Peyer's patch (tissue), 4 donors: ENCODE results near the gene PAEP. TPM values are rescaled to one million over a fixed set of nuclear protein-coding genes. Genes with fewer than 3 reads are reported as not detected.

Experiments
- DNase-seq, 3 donors: peaks; one replicate each; pipeline ENCODE4 v3.0.0-alpha.2; 2017 to 2019
- H3K27ac ChIP-seq, 4 donors: fragments of 200-600 bp; sonication (generic); one replicate each; pipeline ENCODE4 v1.5.1; 2016 to 2019
- H3K27me3 ChIP-seq, 2 donors: fragments of 200-600 bp; sonication (generic); one replicate each; pipeline ENCODE4 v1.5.1; 2019
- H3K36me3 ChIP-seq, 3 donors: fragments of 200-600 bp; sonication (generic); one replicate each; pipeline ENCODE4 v1.5.1; 2016 to 2019
- H3K4me1 ChIP-seq, 4 donors: fragments of 200-600 bp; sonication (generic); one replicate each; pipeline ENCODE4 v1.5.1; 2016 to 2019
- H3K4me3 ChIP-seq, 4 donors: fragments of 200-600 bp; sonication (generic); 1 replicate in 3 of 4; 2 replicates in 1 of 4; pipeline ENCODE4 v1.5.1; 2016 to 2019; ENCODE audit warnings: mild to moderate bottlenecking in 1 of 4
- H3K9me3 ChIP-seq, 4 donors: fragments of 200-600 bp; sonication (generic); one replicate each; pipeline ENCODE4 v1.5.1; 2016 to 2019; ENCODE audit warnings: mild to moderate bottlenecking in 1 of 4
- POLR2A ChIP-seq, 2 donors: fragments of 450-650 bp; IDR thresholded peaks; one replicate each; pipeline ENCODE4 v1.5.1; 2017; ENCODE audit warnings: antibody characterized with exemption in 2 of 2, mild to moderate bottlenecking in 2 of 2, moderate library complexity in 2 of 2
- total RNA-seq, 4 donors: library from RNA; depleted of rRNA; stranded (reverse); fragments of >200 nt; gene quantifications; one replicate each; pipeline ENCODE4 v1.1.0, GENCODE V29; 2016
- TF ChIP-seq, protein P1 (sequence below), 6 experiments: fragments of 450-650 bp in 4 of 6; fragments of 200-600 bp in 2 of 6; sonication (generic) in 1 of 6; IDR thresholded peaks; one replicate each; pipeline ENCODE4 v1.5.1; 2017 to 2019; ENCODE audit warnings: antibody characterized with exemption in 6 of 6, mild to moderate bottlenecking in 3 of 6, moderate library complexity in 1 of 6

Gene PAEP
- total RNA-seq, 4 donors from 2014 or later = not detected

DNA sequence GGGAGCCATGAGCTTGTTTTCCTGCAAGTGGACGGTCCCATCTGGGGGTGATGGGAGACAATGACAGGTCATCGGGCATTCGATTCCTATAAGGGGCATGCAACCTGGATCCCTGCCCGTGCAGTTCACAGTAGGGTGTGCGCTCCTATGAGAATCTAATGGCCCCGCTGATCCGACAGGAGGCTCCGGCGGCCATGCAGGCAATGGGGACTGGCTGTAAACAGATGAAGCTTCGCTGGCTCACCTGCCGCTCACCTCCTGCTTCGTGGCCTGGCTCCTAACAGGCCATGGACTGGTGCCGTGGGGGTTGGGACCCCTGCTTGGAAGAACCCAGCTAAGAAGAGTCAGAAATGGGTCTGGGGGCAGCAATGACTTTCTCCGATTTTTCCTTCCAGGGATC, 21.0 kb downstream of the PAEP start:
- Histone ChIP-seq H3K36me3 (no peaks in the 10 kb centered on the region), H3K9me3 (no peaks in the 10 kb centered on the region), H3K27ac (no peak overlapping the region), H3K4me3 (no peak overlapping the region), H3K27me3 (no peaks in the 10 kb centered on the region), H3K4me1 (no peaks in the 10 kb centered on the region)
- no peak for TF ChIP-seq POLR2A (IDR thresholded peaks at IDR 0.05)
- TF ChIP-seq, protein P1, sequence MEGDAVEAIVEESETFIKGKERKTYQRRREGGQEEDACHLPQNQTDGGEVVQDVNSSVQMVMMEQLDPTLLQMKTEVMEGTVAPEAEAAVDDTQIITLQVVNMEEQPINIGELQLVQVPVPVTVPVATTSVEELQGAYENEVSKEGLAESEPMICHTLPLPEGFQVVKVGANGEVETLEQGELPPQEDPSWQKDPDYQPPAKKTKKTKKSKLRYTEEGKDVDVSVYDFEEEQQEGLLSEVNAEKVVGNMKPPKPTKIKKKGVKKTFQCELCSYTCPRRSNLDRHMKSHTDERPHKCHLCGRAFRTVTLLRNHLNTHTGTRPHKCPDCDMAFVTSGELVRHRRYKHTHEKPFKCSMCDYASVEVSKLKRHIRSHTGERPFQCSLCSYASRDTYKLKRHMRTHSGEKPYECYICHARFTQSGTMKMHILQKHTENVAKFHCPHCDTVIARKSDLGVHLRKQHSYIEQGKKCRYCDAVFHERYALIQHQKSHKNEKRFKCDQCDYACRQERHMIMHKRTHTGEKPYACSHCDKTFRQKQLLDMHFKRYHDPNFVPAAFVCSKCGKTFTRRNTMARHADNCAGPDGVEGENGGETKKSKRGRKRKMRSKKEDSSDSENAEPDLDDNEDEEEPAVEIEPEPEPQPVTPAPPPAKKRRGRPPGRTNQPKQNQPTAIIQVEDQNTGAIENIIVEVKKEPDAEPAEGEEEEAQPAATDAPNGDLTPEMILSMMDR (IDR thresholded peaks at IDR 0.05) = no peak
- DNase-seq = peak in 1 of 3 donors; percentile 28

DNA sequence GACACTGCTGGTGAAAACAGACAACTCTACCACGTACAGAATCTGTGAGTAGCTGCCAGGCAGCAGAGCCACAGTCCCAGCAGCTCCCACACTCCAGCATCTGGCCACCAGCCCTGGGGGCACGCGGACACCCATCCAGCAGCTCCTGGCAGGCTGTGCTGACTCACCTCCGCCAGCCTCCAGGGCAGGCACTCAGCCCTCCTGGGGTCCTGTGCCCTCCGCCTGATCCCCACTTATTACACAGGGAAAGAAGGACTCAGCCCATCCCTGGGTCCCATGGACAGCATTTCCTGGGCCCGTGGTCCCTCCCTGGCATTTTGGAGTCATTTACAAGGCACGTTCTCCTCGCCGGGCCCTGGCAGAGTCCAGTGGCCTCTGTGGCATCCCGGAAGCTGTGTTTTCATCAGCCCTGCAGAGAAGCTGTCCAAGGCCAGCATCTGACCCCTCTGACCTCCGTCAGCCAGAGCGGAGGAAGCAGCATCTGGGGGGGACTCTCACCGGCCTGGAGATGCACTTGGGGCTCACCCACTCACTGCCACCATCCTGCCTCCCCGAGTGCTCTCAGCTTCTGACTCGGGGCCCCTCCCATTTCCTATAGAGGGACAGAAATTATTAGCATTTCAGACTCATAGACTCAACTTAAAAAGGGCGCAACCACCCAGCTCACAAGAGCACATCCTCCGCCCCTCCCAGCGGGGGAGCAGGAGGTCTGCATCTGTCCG, 21.6 kb downstream of the PAEP start:
- Histone ChIP-seq H3K27me3 (no peaks in the 10 kb centered on the region), H3K4me1 (no peaks in the 10 kb centered on the region), H3K36me3 (no peaks in the 10 kb centered on the region), H3K9me3 (no peaks in the 10 kb centered on the region), H3K4me3 (no peak overlapping the region), H3K27ac (no peak overlapping the region)
- TF ChIP-seq, protein P1 (IDR thresholded peaks at IDR 0.05) = no peak
- TF ChIP-seq POLR2A (IDR thresholded peaks at IDR 0.05) = no peak
- DNase-seq = peak in 1 of 3 donors; percentile 21

DNA sequence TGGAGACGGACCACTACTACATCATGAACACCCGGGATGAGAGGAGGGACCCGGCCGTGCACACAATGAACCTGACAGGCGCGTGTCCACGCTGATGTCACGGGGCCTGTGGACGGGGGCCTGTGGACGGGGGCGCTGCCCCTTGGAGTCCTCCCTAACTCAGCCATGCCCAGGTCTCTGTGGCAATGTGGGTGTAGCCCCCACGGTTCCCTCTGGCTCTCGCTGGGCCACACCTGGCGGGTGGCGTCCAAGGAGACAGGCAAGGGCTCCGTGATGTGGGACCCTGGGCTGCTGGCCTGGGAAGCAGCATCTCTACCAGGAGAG, 22.1 kb downstream of the PAEP start:
- TF ChIP-seq, protein P1 (IDR thresholded peaks at IDR 0.05) = no peak
- DNase-seq = peak in 1 of 3 donors; percentile 31
- no peaks in the 10 kb centered on the region for H3K27me3 ChIP-seq
- no peaks in the 10 kb centered on the region for H3K9me3 ChIP-seq
- H3K4me1 ChIP-seq = no peaks in the 10 kb centered on the region
- H3K4me3 ChIP-seq = no peak overlapping the region
- no peaks in the 10 kb centered on the region for H3K36me3 ChIP-seq
- H3K27ac ChIP-seq = no peak overlapping the region

DNA sequence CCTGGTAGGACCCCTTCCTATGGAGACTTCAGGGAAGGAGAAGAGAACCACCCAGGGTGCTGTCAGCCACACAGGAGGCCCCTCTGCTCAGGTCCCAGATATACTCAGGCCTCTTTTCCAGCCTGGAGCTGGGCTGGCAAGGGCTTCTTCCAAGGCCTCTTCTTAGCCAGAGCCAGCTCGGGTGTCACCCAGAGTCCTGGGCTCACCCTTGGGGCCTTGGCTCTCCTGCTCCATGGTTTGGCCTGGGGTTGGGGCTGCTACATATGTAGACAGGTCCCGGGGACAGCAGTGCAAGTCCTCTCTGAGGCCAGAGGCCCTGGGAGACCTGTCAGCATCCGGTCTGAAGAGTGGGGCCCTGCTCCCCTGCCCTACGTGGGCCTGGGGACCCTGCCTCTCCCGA, 22.8 kb downstream of the PAEP start:
- DNase-seq = peak in 1 of 3 donors; percentile 29
- Histone ChIP-seq H3K4me3 (no peak overlapping the region), H3K4me1 (no peaks in the 10 kb centered on the region), H3K27me3 (no peaks in the 10 kb centered on the region), H3K36me3 (no peaks in the 10 kb centered on the region), H3K27ac (no peak overlapping the region), H3K9me3 (no peaks in the 10 kb centered on the region)
- TF ChIP-seq, protein P1 (IDR thresholded peaks at IDR 0.05) = no peak
- no peak for TF ChIP-seq POLR2A (IDR thresholded peaks at IDR 0.05)

DNA sequence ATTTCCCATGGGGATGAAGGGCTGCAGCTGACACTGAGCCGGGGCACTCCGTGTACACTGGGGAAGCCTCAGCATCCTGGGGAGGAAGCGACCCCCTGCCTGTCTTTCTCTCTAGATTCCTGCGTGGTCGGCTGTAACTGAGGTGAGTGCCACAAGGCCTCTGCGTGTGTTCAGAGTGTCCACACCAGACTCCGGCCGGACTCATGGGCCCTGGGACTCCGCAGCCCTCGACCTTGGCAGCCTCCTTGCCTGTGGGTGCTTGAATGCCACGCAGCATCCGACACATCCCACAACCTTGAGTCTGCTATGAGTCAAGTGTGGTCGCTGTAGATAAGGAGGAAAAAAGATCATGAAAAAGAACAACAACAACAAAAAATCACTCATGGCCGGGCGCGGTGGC, 23.4 kb downstream of the PAEP start:
- no peak for TF ChIP-seq POLR2A (IDR thresholded peaks at IDR 0.05)
- TF ChIP-seq, protein P1 (IDR thresholded peaks at IDR 0.05) = no peak
- Histone ChIP-seq H3K36me3 (no peaks in the 10 kb centered on the region), H3K4me3 (no peak overlapping the region), H3K27me3 (no peaks in the 10 kb centered on the region), H3K9me3 (no peaks in the 10 kb centered on the region), H3K27ac (no peak overlapping the region), H3K4me1 (no peaks in the 10 kb centered on the region)
- DNase-seq = peak in 1 of 3 donors; percentile 19
